H9 (cell line): ENCODE data around the gene MED28. TPM values are rescaled to one million over a fixed set of nuclear protein-coding genes. Genes with fewer than 3 reads are reported as not detected.

Source experiments
- DNase-seq: peaks from one replicate; pipeline ENCODE4 v3.0.0-alpha.2; 2017
- H2AFZ ChIP-seq: one replicate; pipeline ENCODE4 v1.6.1; 2013; ENCODE audit warnings: mild to moderate bottlenecking, low read length, control low read depth, moderate library complexity
- H2AK5ac ChIP-seq: 2 replicates; pipeline ENCODE4 v1.6.1; 2013; ENCODE audit warnings: low read length, control low read depth, mixed read lengths; ENCODE audit not compliant: insufficient read length
- H2BK120ac ChIP-seq: one replicate; pipeline ENCODE4 v1.6.1; 2013; ENCODE audit warnings: low read depth, mild to moderate bottlenecking, low read length, control low read depth, inconsistent platforms; ENCODE audit not compliant: poor library complexity, severe bottlenecking
- H2BK12ac ChIP-seq: 2 replicates; pipeline ENCODE4 v1.6.1; 2013; ENCODE audit warnings: low read length, control low read depth, mixed read lengths, low read depth; ENCODE audit not compliant: insufficient read length
- H2BK15ac ChIP-seq: 2 replicates; pipeline ENCODE4 v1.6.1; 2013; ENCODE audit warnings: low read depth, low read length, control low read depth
- H2BK20ac ChIP-seq: one replicate; pipeline ENCODE4 v1.6.1; 2013; ENCODE audit warnings: low read depth, mild to moderate bottlenecking, low read length, control low read depth, inconsistent platforms; ENCODE audit not compliant: poor library complexity, severe bottlenecking
- H2BK5ac ChIP-seq: 2 replicates; pipeline ENCODE4 v1.6.1; 2013; ENCODE audit warnings: low read length, control low read depth, mixed read lengths; ENCODE audit not compliant: insufficient read length
- H3K14ac ChIP-seq: 2 replicates; pipeline ENCODE4 v1.6.1; 2013; ENCODE audit warnings: low read length, control low read depth; ENCODE audit not compliant: insufficient read depth
- H3K18ac ChIP-seq: 2 replicates; pipeline ENCODE4 v1.6.1; 2013; ENCODE audit warnings: low read depth, mild to moderate bottlenecking, mixed read lengths, low read length, control low read depth; ENCODE audit not compliant: insufficient read length
- H3K23ac ChIP-seq: 2 replicates; pipeline ENCODE4 v1.6.1; 2013; ENCODE audit warnings: low read length, control low read depth, mixed read lengths, low read depth; ENCODE audit not compliant: insufficient read length
- H3K23me2 ChIP-seq: 2 replicates; pipeline ENCODE4 v1.6.1; 2013; ENCODE audit warnings: low read depth, mild to moderate bottlenecking, mixed read lengths, low read length, control low read depth; ENCODE audit not compliant: insufficient read length, poor library complexity, severe bottlenecking
- H3K27ac ChIP-seq: 2 replicates; pipeline ENCODE4 v1.5.1; 2013; ENCODE audit warnings: low read length, control low read depth, mixed read lengths, low read depth; ENCODE audit not compliant: insufficient read length
- H3K27me3 ChIP-seq: 2 replicates; pipeline ENCODE4 v1.6.1; 2013; ENCODE audit warnings: low read length, control low read depth, inconsistent platforms; ENCODE audit not compliant: insufficient read depth
- H3K4ac ChIP-seq: 2 replicates; pipeline ENCODE4 v1.6.1; 2013; ENCODE audit warnings: low read depth, mild to moderate bottlenecking, control low read depth, inconsistent platforms, low read length, moderate library complexity
- H3K4me1 ChIP-seq: 2 replicates; pipeline ENCODE4 v1.6.1; 2013; ENCODE audit warnings: low read length, control low read depth, inconsistent platforms; ENCODE audit not compliant: insufficient read depth
- H3K4me2 ChIP-seq: 2 replicates; pipeline ENCODE4 v1.6.1; 2013; ENCODE audit warnings: low read length, control low read depth, mixed read lengths; ENCODE audit not compliant: insufficient read length, insufficient read depth
- H3K56ac ChIP-seq: 2 replicates; pipeline ENCODE4 v1.6.1; 2013; ENCODE audit warnings: low read depth, mild to moderate bottlenecking, mixed read lengths, low read length, control low read depth; ENCODE audit not compliant: insufficient read length
- H3K79me1 ChIP-seq: 2 replicates; pipeline ENCODE4 v1.6.1; 2013; ENCODE audit warnings: low read depth, mild to moderate bottlenecking, moderate library complexity, low read length, control low read depth, inconsistent platforms; ENCODE audit not compliant: insufficient read depth, poor library complexity, severe bottlenecking
- H3K79me2 ChIP-seq: 2 replicates; pipeline ENCODE4 v1.6.1; 2013; ENCODE audit warnings: low read length, control low read depth, inconsistent platforms; ENCODE audit not compliant: insufficient read depth
- H3K9ac ChIP-seq: 2 replicates; pipeline ENCODE4 v1.6.1; 2013; ENCODE audit warnings: low read length, control low read depth, mixed read lengths; ENCODE audit not compliant: insufficient read length; ENCODE audit errors: extremely low read depth
- H3K9me3 ChIP-seq: one replicate; pipeline ENCODE4 v1.6.1; 2013; ENCODE audit warnings: low read depth, low read length, inconsistent platforms; ENCODE audit not compliant: control insufficient read depth
- H3T11ph ChIP-seq: one replicate; pipeline ENCODE4 v1.6.1; 2013; ENCODE audit warnings: mild to moderate bottlenecking, low read length, control low read depth, inconsistent platforms
- H4K20me1 ChIP-seq: one replicate; pipeline ENCODE4 v1.6.1; 2013; ENCODE audit not compliant: control insufficient read depth, insufficient read length, insufficient read depth
- H4K5ac ChIP-seq: 2 replicates; pipeline ENCODE4 v1.6.1; 2013; ENCODE audit warnings: low read depth, mild to moderate bottlenecking, mixed read lengths, low read length, control low read depth; ENCODE audit not compliant: insufficient read length
- H4K8ac ChIP-seq: replicated peaks from 2 replicates; pipeline ENCODE4 v1.6.1; 2013; ENCODE audit warnings: low read length, control low read depth, mixed read lengths, low read depth; ENCODE audit not compliant: insufficient read length
- H4K91ac ChIP-seq: 2 replicates; pipeline ENCODE4 v1.6.1; 2013; ENCODE audit warnings: low read depth, mild to moderate bottlenecking, moderate library complexity, mixed read lengths, low read length, control low read depth; ENCODE audit not compliant: insufficient read length
- H3K27ac Mint-ChIP-seq, 3 experiments: 2 replicates in 2 of 3; 3 replicates in 1 of 3; pipeline ENCODE4 v1.8.0; 2020 to 2021; ENCODE audit warnings: mixed read lengths in 3 of 3, mild to moderate bottlenecking in 1 of 3, moderate library complexity in 1 of 3
- H3K27me3 Mint-ChIP-seq: 2 replicates; pipeline ENCODE4 v1.8.0; 2021; ENCODE audit warnings: low read depth, mild to moderate bottlenecking, moderate library complexity, mixed read lengths
- H3K36me3 Mint-ChIP-seq, 3 experiments: 2 replicates in 2 of 3; 3 replicates in 1 of 3; pipeline ENCODE4 v1.8.0; 2020 to 2021; ENCODE audit warnings: low read depth in 3 of 3, mixed read lengths in 3 of 3; ENCODE audit not compliant: insufficient read depth in 1 of 3
- H3K4me1 Mint-ChIP-seq, 2 experiments: 2 replicates each; pipeline ENCODE4 v1.8.0; 2020; ENCODE audit warnings: mixed read lengths in 2 of 2
- H3K4me3 Mint-ChIP-seq, 2 experiments: 2 replicates in 1 of 2; 3 replicates in 1 of 2; pipeline ENCODE4 v1.8.0; 2020 to 2021; ENCODE audit warnings: mild to moderate bottlenecking in 2 of 2, mixed read lengths in 2 of 2, moderate library complexity in 1 of 2
- H3K9me3 Mint-ChIP-seq, 2 experiments: 2 replicates in 1 of 2; 3 replicates in 1 of 2; pipeline ENCODE4 v1.8.0; 2020; ENCODE audit warnings: mild to moderate bottlenecking in 2 of 2, mixed read lengths in 2 of 2, moderate library complexity in 1 of 2
- CTCF ChIP-seq: fragments of 200-600 bp; sonication (generic); conservative IDR thresholded peaks from 3 replicates; pipeline ENCODE4 v1.8.0; 2021; ENCODE audit warnings: antibody characterized with exemption, mild to moderate bottlenecking
- WGBS: extraction: QIAGEN DNeasy Blood & Tissue Kit; methylation state at CpG from one replicate; pipeline ENCODE4 v1.1.7; 2013; ENCODE audit warnings: missing lambda C conversion rate, low lambda C conversion rate, mixed read lengths; ENCODE audit not compliant: insufficient read length; ENCODE audit errors: extremely low coverage; 5-methylcytosine and 5-hydroxymethylcytosine counted together
- total RNA-seq: library from RNA; stranded (reverse); gene quantifications from 2 replicates; pipeline ENCODE4 v1.2.1, GENCODE V29; 2021

MED28 gene
- total RNA-seq, 1 experiment from 2014 or later: 90.4 TPM

GRCh38 chr4:17642398-17642783, 27.9 kb downstream of the MED28 start:
- no peak overlapping the region for H3K14ac ChIP-seq
- no CpG with 5 or more reads among the region's 1 CpG for WGBS
- H3K27me3 ChIP-seq: no peaks in the 10 kb centered on the region
- H3K23me2 ChIP-seq: no peaks in the 10 kb centered on the region
- H3K79me1 ChIP-seq: no peaks in the 10 kb centered on the region
- H3K27ac ChIP-seq: no peak overlapping the region
- no peak overlapping the region for H3K56ac ChIP-seq
- no peak overlapping the region for H3T11ph ChIP-seq
- H3K4me1 Mint-ChIP-seq: no peaks in the 10 kb centered on the region
- no peak overlapping the region for H2AFZ ChIP-seq
- no peak overlapping the region for H4K5ac ChIP-seq
- no peak overlapping the region for H2BK20ac ChIP-seq
- no peak overlapping the region for H3K9ac ChIP-seq
- DNase-seq: no peak
- H2BK12ac ChIP-seq: no peak overlapping the region
- H4K20me1 ChIP-seq: no peaks in the 10 kb centered on the region
- H3K4me1 ChIP-seq: no peaks in the 10 kb centered on the region
- H4K91ac ChIP-seq: no peak overlapping the region
- peaks cover 8% of the 10 kb centered on the region for H3K27me3 Mint-ChIP-seq
- H3K4me2 ChIP-seq: no peak overlapping the region
- no peak for TF ChIP-seq CTCF
- no peak overlapping the region for H2BK5ac ChIP-seq
- no peak overlapping the region for H4K8ac ChIP-seq
- no peak overlapping the region for H2AK5ac ChIP-seq
- no peak overlapping the region for H3K4ac ChIP-seq
- H3K23ac ChIP-seq: no peak overlapping the region
- H3K9me3 Mint-ChIP-seq: peaks cover 13 to 19% of the 10 kb centered on the region in 2 experiments; a peak in 4 of 5 replicates
- no peak overlapping the region for H3K4me3 Mint-ChIP-seq
- no peak overlapping the region; a peak in 1 of 7 replicates for H3K27ac Mint-ChIP-seq
- peaks cover 17 to 31% (median 26%) of the 10 kb centered on the region in 3 experiments for H3K36me3 Mint-ChIP-seq
- H3K9me3 ChIP-seq: no peaks in the 10 kb centered on the region
- no peak overlapping the region for H2BK120ac ChIP-seq
- no peaks in the 10 kb centered on the region for H3K79me2 ChIP-seq
- H2BK15ac ChIP-seq: no peak overlapping the region
- no peak overlapping the region for H3K18ac ChIP-seq
